ENCODE data around the gene AIG1. TPM values are rescaled to one million over a fixed set of nuclear protein-coding genes. Genes with fewer than 3 reads are reported as not detected.

The AIG1 gene
- total RNA-seq, 2 donors from 2014 or later, result 5.7 to 7.4 TPM

GRCh38 chr6:143090314-143091044 is 29.8 kb downstream of the AIG1 start:
- H3K4me3 Mint-ChIP-seq, result no peak overlapping the region
- H3K9me3 Mint-ChIP-seq, result no peaks in the 10 kb centered on the region
- H3K27me3 Mint-ChIP-seq, result no peaks in the 10 kb centered on the region
- H3K27ac Mint-ChIP-seq, result no peak overlapping the region
- no peak for ATAC-seq
- DNase-seq (ENCODE audit: low spot score), result no peak
- H3K36me3 Mint-ChIP-seq, result no peaks in the 10 kb centered on the region
- no peaks in the 10 kb centered on the region for H3K4me1 Mint-ChIP-seq (ENCODE audit: low read depth in 2 of 2)

- H3K36me3 Mint-ChIP-seq, result no peaks in the 10 kb centered on the region
- no peak overlapping the region for H3K4me3 Mint-ChIP-seq
- no peaks in the 10 kb centered on the region for H3K4me1 Mint-ChIP-seq (ENCODE audit: low read depth in 2 of 2)
- ATAC-seq (no peak), DNase-seq (ENCODE audit: low spot score) (no peak)
- H3K27me3 Mint-ChIP-seq, result no peaks in the 10 kb centered on the region
- H3K9me3 Mint-ChIP-seq, result no peaks in the 10 kb centered on the region
- H3K27ac Mint-ChIP-seq, result no peak overlapping the region
Measured at GRCh38 chr6:143092768-143093167, 32.1 kb downstream of the AIG1 start.

- no peak overlapping the region for H3K4me3 Mint-ChIP-seq
- DNase-seq (ENCODE audit: low spot score), result no peak
- no peaks in the 10 kb centered on the region for H3K27me3 Mint-ChIP-seq
- H3K36me3 Mint-ChIP-seq, result no peaks in the 10 kb centered on the region
- ATAC-seq, result no peak
- H3K9me3 Mint-ChIP-seq, result no peaks in the 10 kb centered on the region
- no peak overlapping the region for H3K27ac Mint-ChIP-seq
- no peaks in the 10 kb centered on the region for H3K4me1 Mint-ChIP-seq (ENCODE audit: low read depth in 2 of 2)
Measured at GRCh38 chr6:143093290-143093689, 32.6 kb downstream of the AIG1 start.

GRCh38 chr6:143096403-143096802 is 35.7 kb downstream of the AIG1 start:
- Mint-ChIP-seq H3K4me1 (ENCODE audit: low read depth in 2 of 2) (no peaks in the 10 kb centered on the region), H3K27ac (no peak overlapping the region), H3K27me3 (no peaks in the 10 kb centered on the region), H3K36me3 (no peaks in the 10 kb centered on the region), H3K9me3 (no peaks in the 10 kb centered on the region), H3K4me3 (no peak overlapping the region)
- DNase-seq (ENCODE audit: low spot score) (no peak), ATAC-seq (no peak)

GRCh38 chr6:143097224-143097795 is 36.6 kb downstream of the AIG1 start:
- DNase-seq (ENCODE audit: low spot score) (no peak), ATAC-seq (no peak)
- no peaks in the 10 kb centered on the region for H3K4me1 Mint-ChIP-seq (ENCODE audit: low read depth in 2 of 2)
- H3K4me3 Mint-ChIP-seq, result no peak overlapping the region
- H3K36me3 Mint-ChIP-seq, result no peaks in the 10 kb centered on the region
- H3K9me3 Mint-ChIP-seq, result no peaks in the 10 kb centered on the region
- H3K27me3 Mint-ChIP-seq, result no peaks in the 10 kb centered on the region
- H3K27ac Mint-ChIP-seq, result no peak overlapping the region

GRCh38 chr6:143098054-143098671 is 37.5 kb downstream of the AIG1 start:
- Mint-ChIP-seq H3K9me3 (no peaks in the 10 kb centered on the region), H3K27ac (no peak overlapping the region), H3K4me1 (ENCODE audit: low read depth in 2 of 2) (no peaks in the 10 kb centered on the region), H3K36me3 (no peaks in the 10 kb centered on the region), H3K27me3 (no peaks in the 10 kb centered on the region), H3K4me3 (no peak overlapping the region)
- DNase-seq (ENCODE audit: low spot score), result no peak
- no peak for ATAC-seq

- H3K27ac Mint-ChIP-seq, result no peak overlapping the region
- ATAC-seq (no peak), DNase-seq (ENCODE audit: low spot score) (no peak)
- H3K4me3 Mint-ChIP-seq, result no peak overlapping the region
- no peaks in the 10 kb centered on the region for H3K9me3 Mint-ChIP-seq
- no peaks in the 10 kb centered on the region for H3K27me3 Mint-ChIP-seq
- H3K36me3 Mint-ChIP-seq, result no peaks in the 10 kb centered on the region
- H3K4me1 Mint-ChIP-seq (ENCODE audit: low read depth in 2 of 2), result no peaks in the 10 kb centered on the region
Measured at GRCh38 chr6:143099647-143100046, 39.0 kb downstream of the AIG1 start.

GRCh38 chr6:143100429-143100828 is 39.7 kb downstream of the AIG1 start:
- H3K36me3 Mint-ChIP-seq, result no peaks in the 10 kb centered on the region
- no peak overlapping the region for H3K4me3 Mint-ChIP-seq
- no peaks in the 10 kb centered on the region for H3K9me3 Mint-ChIP-seq
- H3K27ac Mint-ChIP-seq, result no peak overlapping the region
- H3K4me1 Mint-ChIP-seq (ENCODE audit: low read depth in 2 of 2), result no peaks in the 10 kb centered on the region
- H3K27me3 Mint-ChIP-seq, result no peaks in the 10 kb centered on the region
- ATAC-seq (no peak), DNase-seq (ENCODE audit: low spot score) (no peak)

GRCh38 chr6:143103916-143104315 is 43.2 kb downstream of the AIG1 start:
- Mint-ChIP-seq H3K27me3 (no peaks in the 10 kb centered on the region), H3K4me3 (no peak overlapping the region), H3K4me1 (ENCODE audit: low read depth in 2 of 2) (no peaks in the 10 kb centered on the region), H3K36me3 (no peaks in the 10 kb centered on the region), H3K9me3 (no peaks in the 10 kb centered on the region), H3K27ac (no peak overlapping the region)
- no peak for ATAC-seq
- no peak for DNase-seq (ENCODE audit: low spot score)

- ATAC-seq (no peak), DNase-seq (ENCODE audit: low spot score) (no peak)
- Mint-ChIP-seq H3K9me3 (no peaks in the 10 kb centered on the region), H3K36me3 (no peaks in the 10 kb centered on the region), H3K27me3 (peaks cover 5 to 7% of the 10 kb centered on the region in 2 donors), H3K4me3 (no peak overlapping the region), H3K27ac (no peak overlapping the region), H3K4me1 (ENCODE audit: low read depth in 2 of 2) (no peaks in the 10 kb centered on the region)
Measured at GRCh38 chr6:143107440-143107839, 46.8 kb downstream of the AIG1 start.

GRCh38 chr6:143107911-143108761 is 47.4 kb downstream of the AIG1 start:
- H3K36me3 Mint-ChIP-seq, result no peaks in the 10 kb centered on the region
- ATAC-seq (no peak), DNase-seq (ENCODE audit: low spot score) (no peak)
- no peaks in the 10 kb centered on the region for H3K4me1 Mint-ChIP-seq (ENCODE audit: low read depth in 2 of 2)
- no peak overlapping the region for H3K27ac Mint-ChIP-seq
- no peak overlapping the region for H3K4me3 Mint-ChIP-seq
- H3K27me3 Mint-ChIP-seq, result peaks cover 5 to 7% of the 10 kb centered on the region in 2 donors
- no peaks in the 10 kb centered on the region for H3K9me3 Mint-ChIP-seq

- peaks cover 5 to 7% of the 10 kb centered on the region in 2 donors for H3K27me3 Mint-ChIP-seq
- H3K27ac Mint-ChIP-seq, result no peak overlapping the region
- DNase-seq (ENCODE audit: low spot score) (no peak), ATAC-seq (no peak)
- H3K4me3 Mint-ChIP-seq, result no peak overlapping the region
- H3K36me3 Mint-ChIP-seq, result no peaks in the 10 kb centered on the region
- H3K9me3 Mint-ChIP-seq, result no peaks in the 10 kb centered on the region
- H3K4me1 Mint-ChIP-seq (ENCODE audit: low read depth in 2 of 2), result no peaks in the 10 kb centered on the region
Measured at GRCh38 chr6:143109196-143109595, 48.5 kb downstream of the AIG1 start.

- H3K27ac Mint-ChIP-seq, result no peak overlapping the region
Measured at GRCh38 chr6:143110572-143110971, 49.9 kb downstream of the AIG1 start.

GRCh38 chr6:143110996-143111395 is 50.3 kb downstream of the AIG1 start:
- Mint-ChIP-seq H3K4me1 (ENCODE audit: low read depth in 2 of 2) (no peaks in the 10 kb centered on the region), H3K27ac (no peak overlapping the region), H3K27me3 (peaks cover 5 to 7% of the 10 kb centered on the region in 2 donors), H3K4me3 (no peak overlapping the region), H3K9me3 (no peaks in the 10 kb centered on the region), H3K36me3 (no peaks in the 10 kb centered on the region)
- ATAC-seq, result no peak
- DNase-seq (ENCODE audit: low spot score), result no peak

More at GRCh38 chr6:143110572-143110971, 49.9 kb downstream of the AIG1 start:
- Mint-ChIP-seq H3K27me3 (peaks cover 5 to 7% of the 10 kb centered on the region in 2 donors), H3K4me1 (ENCODE audit: low read depth in 2 of 2) (no peaks in the 10 kb centered on the region), H3K9me3 (no peaks in the 10 kb centered on the region), H3K36me3 (no peaks in the 10 kb centered on the region), H3K4me3 (no peak overlapping the region)
- no peak for ATAC-seq
- DNase-seq (ENCODE audit: low spot score), result no peak

Measured in natural killer cell treated with Interleukin-12 subunit alpha and Interleukin-12 subunit beta and Interleukin-15 and Interleukin-18, amount 100 ng/mL, for 72 hours (primary cell).